Embryonic facial prominence (tissue), 1 donor: ENCODE measurements around the gene CCDC28B.

Experiments used
- DNase-seq: peaks from one replicate; pipeline ENCODE4 v3.0.0-alpha.2; 2016; ENCODE audit errors: extremely low spot score

CCDC28B gene

GRCh38 chr1:32221980-32222755, 21.8 kb downstream of the CCDC28B start, which contains the start of the genes EIF3I and TMEM234:
EIF3I (plus strand) TSS chr1:32222407; CDS start chr1:32222442, 35 bp downstream.
TMEM234 (minus strand) TSS chr1:32222353; CDS start chr1:32222322, 31 bp downstream.
- peak; percentile 90 for DNase-seq

GRCh38 chr1:32223683-32224082, 23.3 kb downstream of the CCDC28B start:
- no peak for DNase-seq

- DNase-seq = no peak
Measured at GRCh38 chr1:32224285-32224684, 23.9 kb downstream of the CCDC28B start.

GRCh38 chr1:32228771-32229170, 28.4 kb downstream of the CCDC28B start:
- DNase-seq = no peak

GRCh38 chr1:32231843-32232432, 31.5 kb downstream of the CCDC28B start:
- DNase-seq = no peak

GRCh38 chr1:32232558-32233304, 32.3 kb downstream of the CCDC28B start:
- no peak for DNase-seq

- DNase-seq = no peak
Measured at GRCh38 chr1:32234792-32235191, 34.4 kb downstream of the CCDC28B start.

- DNase-seq = no peak
Measured at GRCh38 chr1:32239337-32239736, 38.9 kb downstream of the CCDC28B start.

- no peak for DNase-seq
Measured at GRCh38 chr1:32239790-32240139, 39.4 kb downstream of the CCDC28B start.

GRCh38 chr1:32240140-32240951, 40.0 kb downstream of the CCDC28B start:
- no peak for DNase-seq

- DNase-seq = no peak
Measured at GRCh38 chr1:32241001-32241763, 40.8 kb downstream of the CCDC28B start.

- DNase-seq = no peak
Measured at GRCh38 chr1:32242341-32242851, 42.0 kb downstream of the CCDC28B start.

GRCh38 chr1:32246888-32247273, 46.5 kb downstream of the CCDC28B start, which contains the start of gene FAM167B:
FAM167B (plus strand) TSS chr1:32247222; CDS start chr1:32247422, 200 bp downstream.
- DNase-seq = no peak

- DNase-seq = no peak
Measured at GRCh38 chr1:32247452-32247851, 47.1 kb downstream of the CCDC28B start.

- DNase-seq = no peak
Measured at GRCh38 chr1:32247983-32248889, 47.8 kb downstream of the CCDC28B start.

GRCh38 chr1:32249831-32250525, 49.6 kb downstream of the CCDC28B start:
- no peak for DNase-seq

GRCh38 chr1:32250893-32251716, 50.7 kb downstream of the CCDC28B start, which contains the start of gene LCK:
LCK (plus strand) TSS chr1:32251265; CDS start chr1:32274330, 23,065 bp downstream.
- DNase-seq = no peak
